Coronary artery (tissue), 2 donors: ENCODE results near the gene BTK.
A peak's percentile ranks its signal among the peaks of the same experiment; 100 is the strongest.

Source experiments
- DNase-seq: peaks from one replicate; pipeline ENCODE4 v3.0.0-alpha.2; 2017; ENCODE audit warnings: low spot score
- H3K27ac ChIP-seq, 2 donors: fragments of 200-600 bp; sonication (generic); one replicate each; pipeline ENCODE4 v1.5.1; 2016 to 2019
- H3K4me3 ChIP-seq: fragments of 200-600 bp; sonication (generic); 2 replicates; pipeline ENCODE4 v1.5.1; 2016; ENCODE audit warnings: mild to moderate bottlenecking, moderate library complexity
- TF ChIP-seq, protein P1 (sequence below): fragments of 200-600 bp; sonication (generic); IDR thresholded peaks from one replicate; pipeline ENCODE4 v1.5.1; 2019; ENCODE audit warnings: antibody characterized with exemption

BTK gene

DNA sequence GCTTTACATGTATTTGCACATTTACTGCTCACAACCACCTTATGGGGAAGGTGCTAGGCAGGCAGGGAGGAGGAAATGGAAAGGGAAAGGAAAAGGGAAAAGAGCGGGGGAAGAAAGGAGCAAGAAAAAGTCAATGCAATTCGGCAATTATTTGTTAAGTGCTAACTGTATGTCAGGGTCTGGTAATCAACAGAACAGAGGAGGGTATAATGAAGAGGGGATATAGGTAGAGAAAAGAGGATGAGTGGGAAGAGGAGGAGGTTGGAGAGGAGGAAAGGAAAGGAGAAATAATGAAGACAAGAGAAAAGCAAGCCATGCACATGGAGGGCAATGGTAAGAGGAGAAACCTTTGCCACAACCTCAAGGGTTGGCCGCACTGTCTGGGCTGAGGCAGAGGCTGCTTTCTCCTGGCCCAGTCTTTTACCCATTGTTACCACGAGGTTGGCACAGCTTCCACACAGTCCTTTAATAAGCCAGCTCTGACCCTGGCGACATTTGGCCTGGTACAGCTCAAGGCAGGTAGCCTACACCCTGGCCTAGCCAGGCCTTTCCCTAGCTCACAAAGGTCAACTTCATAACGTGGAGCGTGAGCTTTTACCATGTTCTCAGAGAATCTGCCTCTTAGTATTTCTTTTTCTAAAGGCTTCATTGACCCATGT is 836 bp downstream of the BTK start:
- Histone ChIP-seq H3K4me3 (peak overlapping the region; percentile 28), H3K27ac (no peak overlapping the region)
- TF ChIP-seq, protein P1, sequence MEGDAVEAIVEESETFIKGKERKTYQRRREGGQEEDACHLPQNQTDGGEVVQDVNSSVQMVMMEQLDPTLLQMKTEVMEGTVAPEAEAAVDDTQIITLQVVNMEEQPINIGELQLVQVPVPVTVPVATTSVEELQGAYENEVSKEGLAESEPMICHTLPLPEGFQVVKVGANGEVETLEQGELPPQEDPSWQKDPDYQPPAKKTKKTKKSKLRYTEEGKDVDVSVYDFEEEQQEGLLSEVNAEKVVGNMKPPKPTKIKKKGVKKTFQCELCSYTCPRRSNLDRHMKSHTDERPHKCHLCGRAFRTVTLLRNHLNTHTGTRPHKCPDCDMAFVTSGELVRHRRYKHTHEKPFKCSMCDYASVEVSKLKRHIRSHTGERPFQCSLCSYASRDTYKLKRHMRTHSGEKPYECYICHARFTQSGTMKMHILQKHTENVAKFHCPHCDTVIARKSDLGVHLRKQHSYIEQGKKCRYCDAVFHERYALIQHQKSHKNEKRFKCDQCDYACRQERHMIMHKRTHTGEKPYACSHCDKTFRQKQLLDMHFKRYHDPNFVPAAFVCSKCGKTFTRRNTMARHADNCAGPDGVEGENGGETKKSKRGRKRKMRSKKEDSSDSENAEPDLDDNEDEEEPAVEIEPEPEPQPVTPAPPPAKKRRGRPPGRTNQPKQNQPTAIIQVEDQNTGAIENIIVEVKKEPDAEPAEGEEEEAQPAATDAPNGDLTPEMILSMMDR, result no peak
- DNase-seq, result no peak

DNA sequence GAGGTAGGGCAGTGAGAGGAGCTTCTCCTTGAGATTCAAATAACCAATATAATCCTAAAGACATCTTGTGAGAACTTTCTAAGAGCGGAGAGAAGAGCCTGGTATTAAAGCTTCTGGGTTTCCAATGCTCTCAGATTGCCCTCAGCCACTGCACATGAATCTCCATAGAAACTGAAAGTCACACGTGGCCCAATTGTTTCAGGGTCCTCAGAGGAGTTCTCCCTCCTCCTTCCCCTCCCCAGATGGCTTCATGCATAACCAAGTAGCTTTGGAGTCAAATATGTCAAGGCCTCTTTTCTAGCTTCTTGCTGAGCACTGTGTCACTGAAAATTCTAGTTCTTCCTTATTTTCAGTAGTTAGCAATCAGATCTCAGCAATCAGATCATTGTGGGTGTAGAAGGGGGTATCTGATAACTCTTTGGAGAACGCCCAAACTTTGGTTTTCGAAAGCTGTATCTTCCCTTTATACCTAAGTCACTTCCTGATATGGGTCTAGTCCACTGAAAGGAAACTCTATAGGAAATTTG is 2.2 kb downstream of the BTK start:
- H3K4me3 ChIP-seq, result no peak overlapping the region
- no peak for DNase-seq
- H3K27ac ChIP-seq, result no peak overlapping the region
- TF ChIP-seq, protein P1, result no peak

DNA sequence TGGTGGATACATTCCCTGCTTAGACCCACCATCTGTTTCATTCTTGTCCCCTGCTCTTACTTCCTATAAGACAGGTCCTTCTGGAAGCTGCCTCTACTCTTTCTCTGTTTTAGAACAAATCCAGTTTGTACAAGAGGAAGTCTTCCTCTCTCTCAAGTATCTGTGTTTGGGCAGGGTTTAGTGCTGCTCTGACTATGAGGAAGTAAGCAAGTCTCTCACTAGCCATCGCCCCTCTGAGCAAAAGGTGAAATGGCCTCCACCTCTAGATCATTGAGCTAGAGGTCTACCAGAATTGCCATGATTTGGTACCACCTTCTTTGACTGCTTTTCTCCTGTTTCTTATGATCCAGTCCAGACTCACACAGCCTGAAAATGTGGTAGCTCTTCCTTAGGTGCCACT is 8.4 kb downstream of the BTK start:
- Histone ChIP-seq H3K27ac (no peak overlapping the region), H3K4me3 (no peak overlapping the region)
- TF ChIP-seq, protein P1, result no peak
- DNase-seq, result no peak

DNA sequence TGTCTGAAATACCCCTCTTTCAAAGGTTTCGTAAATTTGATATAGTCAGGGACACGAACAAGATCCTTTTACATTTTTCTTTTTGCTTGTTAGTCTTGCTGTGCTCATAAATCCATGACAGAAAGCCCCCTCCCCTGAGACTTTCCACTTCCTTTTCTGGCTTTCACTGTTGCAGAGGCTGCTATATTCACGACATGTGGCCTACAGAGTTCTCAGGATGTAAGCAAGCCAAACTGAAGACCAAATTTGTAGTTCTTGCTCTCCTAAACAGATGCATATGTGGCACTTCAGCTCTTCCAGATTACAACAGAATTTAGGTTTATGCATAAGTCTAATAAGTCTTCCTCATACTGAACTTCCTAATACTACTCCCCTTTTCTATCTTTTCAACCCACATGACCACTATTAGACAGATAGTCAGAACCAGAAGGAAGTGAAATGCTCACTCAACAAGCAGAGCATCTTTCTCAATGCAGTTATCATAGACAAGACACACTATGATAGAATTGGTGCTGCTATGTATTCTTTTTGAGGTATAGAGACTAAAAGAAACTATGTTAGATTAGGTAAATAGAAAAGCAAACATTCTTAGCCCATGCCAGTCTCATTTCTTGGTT is 15.0 kb downstream of the BTK start:
- Histone ChIP-seq H3K4me3 (no peak overlapping the region), H3K27ac (no peak overlapping the region)
- DNase-seq, result no peak
- TF ChIP-seq, protein P1, result no peak

DNA sequence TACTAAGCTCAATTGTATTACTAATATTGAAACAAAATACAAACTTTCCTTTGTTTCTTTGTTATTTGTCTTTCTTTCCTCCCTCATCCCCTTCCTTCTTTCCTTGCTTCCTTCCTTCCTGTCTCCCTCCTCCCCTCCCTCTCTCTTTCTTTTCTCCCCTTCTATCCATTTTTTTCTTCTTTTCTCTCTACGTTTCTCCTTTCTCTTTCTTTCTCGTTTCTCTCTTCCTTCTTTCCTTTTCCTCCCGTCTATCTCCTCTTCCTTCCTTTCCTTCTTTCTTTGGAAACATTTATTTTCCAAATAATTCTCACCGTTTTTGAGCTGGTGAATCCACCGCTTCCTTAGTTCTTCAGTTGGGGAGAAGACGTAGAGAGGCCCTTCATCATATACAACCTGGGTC is 16.3 kb downstream of the BTK start:
- DNase-seq, result no peak
- H3K27ac ChIP-seq, result no peak overlapping the region
- TF ChIP-seq, protein P1, result no peak
- no peak overlapping the region for H3K4me3 ChIP-seq

DNA sequence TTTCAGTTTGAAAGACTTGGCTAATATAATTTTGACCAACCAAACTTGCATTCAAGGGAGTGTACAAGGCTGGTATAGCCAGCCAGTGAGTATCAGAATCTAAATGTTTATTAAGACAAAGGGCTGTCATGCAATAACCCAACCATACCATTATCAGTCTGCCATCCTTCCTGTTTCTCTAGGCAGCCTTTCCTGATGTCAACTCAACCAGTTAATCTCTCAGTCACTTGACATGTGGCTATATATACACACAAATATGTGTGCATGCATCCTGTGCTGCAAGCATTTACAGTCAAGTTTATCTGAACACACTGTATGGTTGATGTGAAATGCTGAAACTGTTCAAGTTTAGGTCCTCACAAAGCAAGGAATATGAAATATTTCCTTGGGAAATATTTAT is 17.2 kb downstream of the BTK start:
- TF ChIP-seq, protein P1, result no peak
- DNase-seq, result no peak
- Histone ChIP-seq H3K27ac (no peak overlapping the region), H3K4me3 (no peak overlapping the region)

DNA sequence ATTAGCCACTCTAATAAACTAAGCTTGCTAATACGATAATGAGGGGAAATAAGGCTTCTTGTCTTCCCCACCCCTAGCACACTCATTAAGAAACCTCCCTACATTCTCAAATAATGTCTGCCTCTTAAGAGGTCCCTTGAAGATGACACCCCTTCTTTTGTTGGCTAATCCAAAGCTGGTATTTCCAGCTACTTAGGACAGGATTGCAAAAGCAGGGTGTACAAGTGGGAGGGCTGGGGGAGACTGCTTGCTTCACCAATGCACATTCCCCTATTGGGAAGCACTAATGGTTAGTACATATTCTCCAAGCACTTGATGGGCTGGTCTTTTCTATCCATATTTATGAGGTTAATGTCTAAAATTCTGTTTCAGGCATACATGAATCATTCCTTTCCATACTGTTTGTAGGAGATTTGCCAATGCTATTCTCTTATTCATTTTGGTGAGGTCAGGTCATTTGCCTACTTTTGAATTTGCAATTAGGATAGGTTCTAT is 20.6 kb downstream of the BTK start:
- Histone ChIP-seq H3K27ac (no peak overlapping the region), H3K4me3 (no peak overlapping the region)
- TF ChIP-seq, protein P1, result no peak
- DNase-seq, result no peak
